Fibroblast of villous mesenchyme (primary cell): ENCODE data around the gene MED16. TPM values are rescaled to one million over a fixed set of nuclear protein-coding genes. Genes with fewer than 3 reads are reported as not detected.
A peak's percentile ranks its signal among the peaks of the same experiment; 100 is the strongest.

ENCODE experiments used
- DNase-seq: peaks from one replicate; pipeline ENCODE4 v3.0.0-alpha.2; 2010; ENCODE audit warnings: low read depth
- H3K4me3 ChIP-seq: 2 replicates; pipeline ENCODE4 v1.5.1; 2011; ENCODE audit warnings: low read depth, mild to moderate bottlenecking, low read length
- total RNA-seq: library from RNA; depleted of rRNA; stranded (reverse); fragments of >200 nt; gene quantifications from 2 replicates; pipeline ENCODE4 v1.2.3, GENCODE V29; 2012
- TF ChIP-seq, protein P1 (sequence below): IDR thresholded peaks from 2 replicates; pipeline ENCODE4 v1.5.1; 2012; ENCODE audit warnings: low read depth, mild to moderate bottlenecking, low read length; ENCODE audit not compliant: insufficient read depth

MED16 gene
- total RNA-seq, 1 donor, result 26.8 TPM

DNA sequence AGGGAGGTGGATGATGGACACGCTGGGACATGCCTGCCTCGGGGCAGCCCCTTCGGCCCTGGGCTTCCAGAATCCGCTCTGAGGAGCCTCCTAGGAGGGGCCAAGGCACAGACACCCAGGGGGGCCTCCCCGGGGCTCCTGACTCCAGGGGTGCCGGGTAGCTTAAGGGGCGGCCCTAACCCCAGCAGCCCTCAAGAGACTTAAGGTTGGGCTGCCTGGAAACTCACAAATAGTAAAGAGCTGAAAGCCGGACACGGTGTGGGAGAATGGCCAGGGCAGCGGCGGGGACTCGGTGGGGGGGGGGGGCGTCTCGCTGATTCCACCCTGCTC lies 40.5 kb upstream of the MED16 start:
- TF ChIP-seq, protein P1, sequence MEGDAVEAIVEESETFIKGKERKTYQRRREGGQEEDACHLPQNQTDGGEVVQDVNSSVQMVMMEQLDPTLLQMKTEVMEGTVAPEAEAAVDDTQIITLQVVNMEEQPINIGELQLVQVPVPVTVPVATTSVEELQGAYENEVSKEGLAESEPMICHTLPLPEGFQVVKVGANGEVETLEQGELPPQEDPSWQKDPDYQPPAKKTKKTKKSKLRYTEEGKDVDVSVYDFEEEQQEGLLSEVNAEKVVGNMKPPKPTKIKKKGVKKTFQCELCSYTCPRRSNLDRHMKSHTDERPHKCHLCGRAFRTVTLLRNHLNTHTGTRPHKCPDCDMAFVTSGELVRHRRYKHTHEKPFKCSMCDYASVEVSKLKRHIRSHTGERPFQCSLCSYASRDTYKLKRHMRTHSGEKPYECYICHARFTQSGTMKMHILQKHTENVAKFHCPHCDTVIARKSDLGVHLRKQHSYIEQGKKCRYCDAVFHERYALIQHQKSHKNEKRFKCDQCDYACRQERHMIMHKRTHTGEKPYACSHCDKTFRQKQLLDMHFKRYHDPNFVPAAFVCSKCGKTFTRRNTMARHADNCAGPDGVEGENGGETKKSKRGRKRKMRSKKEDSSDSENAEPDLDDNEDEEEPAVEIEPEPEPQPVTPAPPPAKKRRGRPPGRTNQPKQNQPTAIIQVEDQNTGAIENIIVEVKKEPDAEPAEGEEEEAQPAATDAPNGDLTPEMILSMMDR, result no peak
- H3K4me3 ChIP-seq, result peak overlapping the region; percentile 49
- DNase-seq, result no peak

DNA sequence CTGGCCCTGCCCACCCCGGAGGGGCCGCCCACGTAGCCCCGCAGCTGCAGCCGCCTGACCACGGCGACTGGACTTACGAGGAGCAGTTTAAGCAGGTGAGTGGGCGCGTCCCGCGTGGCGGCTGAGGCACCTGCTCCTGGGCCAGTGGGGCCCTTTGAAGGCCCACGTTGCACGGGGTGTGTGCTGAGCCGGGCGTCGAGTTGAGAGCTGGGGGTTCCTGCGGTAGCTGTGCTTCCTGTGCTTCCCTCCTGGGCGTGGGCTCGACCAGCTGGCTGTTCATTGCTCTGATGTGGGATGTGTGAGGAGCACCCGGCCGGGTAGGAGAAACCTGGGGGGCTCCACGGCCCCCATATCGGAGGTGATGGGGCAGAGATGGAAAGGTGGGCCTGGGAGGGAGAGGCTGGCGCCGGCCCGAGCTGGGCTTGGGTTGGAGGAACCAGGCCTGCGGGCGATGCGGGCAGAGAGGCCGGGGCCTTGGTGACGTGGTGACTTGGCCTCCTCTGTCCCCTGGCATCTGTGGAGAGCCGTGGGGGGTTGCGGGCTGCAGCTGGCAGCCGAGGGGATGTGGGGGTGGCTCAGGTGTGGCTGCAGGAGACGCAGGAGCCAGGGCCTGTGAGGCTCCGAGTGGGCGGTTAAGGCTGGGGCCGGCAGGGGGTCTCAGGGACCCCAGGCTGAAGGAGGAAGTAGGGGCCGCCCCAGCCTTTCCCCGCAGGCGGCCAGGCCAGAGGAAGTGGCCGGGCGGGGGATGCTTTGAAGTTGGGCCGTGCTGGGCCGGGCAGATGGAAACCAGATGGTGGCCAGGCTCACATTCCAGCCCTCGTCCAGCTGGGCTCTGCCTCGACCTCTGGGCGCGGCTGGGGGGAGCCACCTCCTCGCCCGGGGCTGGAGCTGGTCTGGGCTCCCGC lies 39.9 kb upstream of the MED16 start:
- peak overlapping the region; percentile 49 for H3K4me3 ChIP-seq
- peak; percentile 97 for DNase-seq
- TF ChIP-seq, protein P1, result peak; percentile 22

DNA sequence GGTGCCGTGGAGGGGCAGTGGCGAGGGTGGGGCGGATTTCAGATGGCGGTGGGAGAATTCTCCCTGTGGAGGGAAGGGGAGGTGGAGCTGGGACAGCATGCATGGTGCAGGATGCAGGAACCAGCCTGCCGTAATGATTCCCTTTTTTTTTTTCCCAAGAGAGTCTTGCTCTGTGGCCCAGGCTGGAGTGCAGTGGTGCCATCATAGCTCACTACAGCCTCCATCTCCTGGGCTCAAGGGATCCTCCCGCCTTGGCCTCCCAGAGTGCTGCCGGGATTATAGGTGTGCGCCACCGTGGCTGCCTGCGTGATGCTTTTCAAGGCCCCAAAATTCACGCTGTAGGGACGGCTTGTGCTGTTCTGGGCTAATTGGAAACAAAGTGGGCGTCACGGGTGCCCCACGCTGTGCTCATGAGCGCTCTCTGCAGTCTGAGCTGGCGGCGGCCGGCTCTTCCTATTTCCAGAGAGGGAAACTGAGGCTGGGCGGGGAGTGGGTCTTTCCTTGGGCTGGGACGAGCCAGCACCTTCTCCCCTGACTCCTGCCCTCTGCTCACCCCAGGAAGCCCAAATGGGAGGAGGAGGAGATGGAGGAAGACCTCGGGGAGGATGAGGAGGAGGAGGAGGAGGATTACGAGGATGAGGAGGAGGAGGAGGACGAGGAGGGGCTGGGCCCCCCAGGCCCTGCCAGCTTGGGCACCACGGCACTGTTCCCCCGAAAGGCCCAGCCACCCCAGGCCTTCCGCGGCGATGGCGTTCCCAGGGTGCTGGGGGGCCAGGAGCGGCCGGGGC lies 39.1 kb upstream of the MED16 start:
- peak overlapping the region; percentile 6 for H3K4me3 ChIP-seq
- TF ChIP-seq, protein P1, result no peak
- DNase-seq, result no peak

DNA sequence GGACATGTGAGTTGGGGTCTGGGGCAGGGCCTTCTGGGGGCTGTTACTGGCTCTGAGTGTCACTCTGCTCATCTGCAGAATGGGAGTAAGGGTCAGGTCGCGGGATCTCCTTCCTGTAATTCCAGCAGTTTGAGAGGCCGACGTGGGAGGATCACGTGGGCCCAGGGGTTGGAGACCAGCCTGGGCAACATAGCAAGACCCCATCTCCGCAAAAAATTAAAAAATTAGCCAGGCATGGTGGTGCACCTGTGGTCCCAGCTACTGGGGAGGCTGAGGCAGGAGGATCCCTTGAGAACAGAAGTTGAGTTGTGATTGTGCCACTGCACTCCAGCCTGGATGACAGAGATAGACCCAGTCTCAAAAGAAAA lies 36.9 kb upstream of the MED16 start:
- no peak for DNase-seq
- H3K4me3 ChIP-seq, result no peak overlapping the region

DNA sequence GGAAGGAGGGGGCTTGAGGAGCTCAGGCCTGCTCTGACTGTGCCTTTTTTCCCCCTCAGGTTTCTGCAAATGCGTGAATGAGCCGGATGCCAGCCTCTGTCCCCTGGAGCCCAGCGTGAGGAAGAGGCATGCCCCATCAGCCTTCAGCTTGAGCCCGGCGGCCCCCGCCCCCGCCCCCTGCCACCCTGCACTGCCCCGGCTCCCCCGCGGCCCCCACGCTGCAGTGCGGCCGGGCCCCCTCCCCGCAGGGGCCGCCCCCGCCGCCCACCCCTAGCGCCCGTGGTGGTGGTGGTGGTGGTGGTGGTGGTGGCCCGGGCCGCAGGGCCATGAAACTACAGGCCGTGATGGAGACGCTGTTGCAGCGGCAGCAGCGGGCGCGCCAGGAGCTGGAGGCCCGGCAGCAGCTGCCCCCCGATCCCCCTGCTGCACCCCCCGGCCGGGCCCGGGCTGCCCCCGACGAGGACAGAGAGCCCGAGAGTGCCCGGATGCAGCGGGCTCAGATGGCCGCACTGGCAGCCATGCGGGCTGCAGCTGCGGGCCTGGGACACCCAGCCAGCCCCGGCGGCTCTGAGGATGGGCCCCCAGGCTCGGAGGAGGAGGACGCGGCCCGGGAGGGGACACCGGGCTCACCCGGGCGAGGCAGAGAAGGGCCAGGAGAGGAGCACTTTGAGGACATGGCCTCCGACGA lies 36.4 kb upstream of the MED16 start:
- TF ChIP-seq, protein P1, result no peak
- DNase-seq, result no peak
- no peak overlapping the region for H3K4me3 ChIP-seq

More for the DNA sequence above, 36.9 kb upstream of the MED16 start:
- TF ChIP-seq, protein P1, result no peak

DNA sequence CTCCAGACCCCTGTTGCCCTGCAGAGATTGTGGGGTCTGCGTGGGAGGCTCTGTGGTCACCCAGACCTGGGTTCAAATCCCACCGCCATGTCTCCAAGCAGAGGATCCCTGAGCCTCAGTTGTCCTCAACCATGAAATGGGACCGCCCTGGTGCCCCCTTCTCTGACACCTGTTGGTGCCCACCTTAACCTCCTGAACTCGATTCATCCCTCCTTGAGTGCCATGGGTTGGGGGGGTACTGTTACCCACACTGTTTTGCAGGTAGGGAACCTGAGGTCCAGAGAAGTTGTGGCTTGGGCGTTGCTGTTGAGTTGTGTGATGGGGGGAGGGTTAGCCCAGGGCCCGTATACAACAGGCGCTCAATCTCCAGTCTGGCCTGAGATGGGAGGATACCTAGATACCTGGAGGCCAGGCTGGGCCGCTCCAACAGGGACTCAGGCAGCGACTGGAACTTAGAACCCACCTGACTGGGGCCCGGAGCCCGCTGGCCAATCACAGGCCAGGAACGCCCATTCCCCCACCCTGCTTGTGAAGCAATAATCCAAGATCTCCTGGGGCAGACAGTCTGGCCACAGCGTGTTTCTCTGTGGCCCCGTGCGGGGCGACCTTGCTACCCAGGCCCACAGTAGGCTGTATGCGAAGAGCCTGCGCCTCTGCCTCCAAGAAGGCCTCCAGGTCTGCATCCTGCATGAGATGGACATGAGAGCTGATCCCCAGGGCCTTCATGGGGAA lies 35.6 kb upstream of the MED16 start:
- TF ChIP-seq, protein P1, result no peak
- H3K4me3 ChIP-seq, result peak overlapping the region; percentile 91
- peak; percentile 65 for DNase-seq
